Endodermal cell (in vitro differentiated cells): ENCODE measurements around the gene YIF1B. TPM values are rescaled to one million over a fixed set of nuclear protein-coding genes. Genes with fewer than 3 reads are reported as not detected.

Experiments
- DNase-seq: peaks from one replicate; pipeline ENCODE4 v3.0.0-alpha.2; 2017
- H3K27ac ChIP-seq: 2 replicates; pipeline ENCODE4 v1.5.1; 2013; ENCODE audit warnings: mild to moderate bottlenecking, low read depth, low read length, moderate library complexity
- H3K27me3 ChIP-seq: 2 replicates; pipeline ENCODE4 v1.6.1; 2013; ENCODE audit warnings: mild to moderate bottlenecking, low read length, moderate library complexity; ENCODE audit not compliant: insufficient read depth, control insufficient read depth, poor library complexity, severe bottlenecking
- H3K36me3 ChIP-seq: 2 replicates; pipeline ENCODE4 v1.7.0; 2013; ENCODE audit warnings: mild to moderate bottlenecking, low read length, moderate library complexity; ENCODE audit not compliant: control insufficient read depth, insufficient read depth
- H3K4me1 ChIP-seq: one replicate; pipeline ENCODE4 v1.7.0; 2013; ENCODE audit warnings: low read length; ENCODE audit not compliant: control insufficient read depth, insufficient read depth
- H3K4me3 ChIP-seq: 2 replicates; pipeline ENCODE4 v1.5.1; 2013; ENCODE audit warnings: mild to moderate bottlenecking, low read length, moderate library complexity
- H3K9ac ChIP-seq: 2 replicates; pipeline ENCODE4 v1.6.1; 2013; ENCODE audit warnings: mild to moderate bottlenecking, low read length, moderate library complexity; ENCODE audit not compliant: poor library complexity, severe bottlenecking; ENCODE audit errors: extremely low read depth
- H3K9me3 ChIP-seq: 2 replicates; pipeline ENCODE4 v1.6.1; 2013; ENCODE audit warnings: mild to moderate bottlenecking, low read length, moderate library complexity; ENCODE audit not compliant: control insufficient read depth
- H3K27ac Mint-ChIP-seq: 2 replicates; pipeline ENCODE4 v1.8.0; 2020; ENCODE audit warnings: mixed read lengths
- H3K27me3 Mint-ChIP-seq: 2 replicates; pipeline ENCODE4 v1.8.0; 2021; ENCODE audit warnings: mild to moderate bottlenecking, mixed read lengths; ENCODE audit not compliant: insufficient read depth
- H3K36me3 Mint-ChIP-seq: 2 replicates; pipeline ENCODE4 v1.8.0; 2020; ENCODE audit warnings: low read depth, mixed read lengths
- H3K4me1 Mint-ChIP-seq: 2 replicates; pipeline ENCODE4 v1.8.0; 2020; ENCODE audit warnings: mixed read lengths
- H3K4me3 Mint-ChIP-seq: 2 replicates; pipeline ENCODE4 v1.8.0; 2020; ENCODE audit warnings: mild to moderate bottlenecking, moderate library complexity, mixed read lengths
- H3K9me3 Mint-ChIP-seq: 2 replicates; pipeline ENCODE4 v1.8.0; 2020; ENCODE audit warnings: mild to moderate bottlenecking, mixed read lengths
- CTCF ChIP-seq: fragments of 200-600 bp; sonication (generic); conservative IDR thresholded peaks from 2 replicates; pipeline ENCODE4 v1.5.0; 2021; ENCODE audit warnings: antibody characterized with exemption, mild to moderate bottlenecking
- WGBS, 2 experiments: methylation state at CpG; one replicate each; pipeline versions ENCODE4 v1.1.5 to v1.1.7; 2013; ENCODE audit warnings: missing lambda C conversion rate in 2 of 2, mixed read lengths in 1 of 2; ENCODE audit not compliant: insufficient coverage in 1 of 2, insufficient read length in 1 of 2; 5-methylcytosine and 5-hydroxymethylcytosine counted together
- total RNA-seq, 2 donors: library from RNA; stranded (reverse); fragmentation: NEBNext Ultra II Directional in 1 of 2; extraction: Animal tissue kit (Norgen Biotek cat#: 25700) in 1 of 2; gene quantifications; 2 replicates in 1 of 2; 3 replicates in 1 of 2; pipeline ENCODE4 v1.2.1, GENCODE V29; 2021

Gene YIF1B
- total RNA-seq, 2 donors from 2014 or later: 68.6 to 74.6 TPM

GRCh38 chr19:38270587-38271167 is 45.1 kb downstream of the YIF1B start:
- no peaks in the 10 kb centered on the region for H3K9me3 Mint-ChIP-seq
- H3K9ac ChIP-seq: peak overlapping the region; percentile 17
- H3K4me1 ChIP-seq: peaks cover 11% of the 10 kb centered on the region
- peak overlapping the region; percentile 16 for H3K4me3 Mint-ChIP-seq
- H3K27me3 Mint-ChIP-seq: no peaks in the 10 kb centered on the region
- TF ChIP-seq CTCF: no peak
- H3K4me1 Mint-ChIP-seq: peaks cover 75% of the 10 kb centered on the region
- peaks cover 15% of the 10 kb centered on the region for H3K36me3 Mint-ChIP-seq
- H3K27ac Mint-ChIP-seq: peak overlapping the region; percentile 71
- H3K27ac ChIP-seq: peak overlapping the region; percentile 34
- peaks cover 12% of the 10 kb centered on the region for H3K36me3 ChIP-seq
- no peak for DNase-seq
- H3K9me3 ChIP-seq: no peaks in the 10 kb centered on the region
- peak overlapping the region; percentile 55 for H3K4me3 ChIP-seq
- H3K27me3 ChIP-seq: no peaks in the 10 kb centered on the region
- 73 to 79% methylated on average over 5 of the region's 5 CpGs for WGBS, 2 experiments

- no peaks in the 10 kb centered on the region for H3K9me3 Mint-ChIP-seq
- 73 to 86% methylated on average over 1 to 7 of the region's 8 CpGs for WGBS, 2 experiments
- no peaks in the 10 kb centered on the region for H3K27me3 Mint-ChIP-seq
- Histone ChIP-seq H3K9ac (no peak overlapping the region), H3K9me3 (no peaks in the 10 kb centered on the region), H3K27me3 (no peaks in the 10 kb centered on the region), H3K36me3 (peaks cover 3% of the 10 kb centered on the region), H3K4me1 (peaks cover 11% of the 10 kb centered on the region), H3K4me3 (peak overlapping the region; percentile 98), H3K27ac (no peak overlapping the region)
- no peak for DNase-seq
- peaks cover 5% of the 10 kb centered on the region for H3K36me3 Mint-ChIP-seq
- H3K4me3 Mint-ChIP-seq: no peak overlapping the region
- peaks cover 75% of the 10 kb centered on the region for H3K4me1 Mint-ChIP-seq
- TF ChIP-seq CTCF: no peak
- peak overlapping the region; percentile 88 for H3K27ac Mint-ChIP-seq
Observed at GRCh38 chr19:38268539-38268938, 47.2 kb downstream of the YIF1B start.

- Histone ChIP-seq H3K4me1 (peaks cover 8% of the 10 kb centered on the region), H3K4me3 (peak overlapping the region; percentile 98), H3K36me3 (peaks cover 3% of the 10 kb centered on the region), H3K27ac (no peak overlapping the region), H3K27me3 (no peaks in the 10 kb centered on the region), H3K9me3 (no peaks in the 10 kb centered on the region), H3K9ac (no peak overlapping the region)
- no peak for DNase-seq
- TF ChIP-seq CTCF: no peak
- Mint-ChIP-seq H3K4me1 (peaks cover 74% of the 10 kb centered on the region), H3K9me3 (no peaks in the 10 kb centered on the region), H3K4me3 (peak overlapping the region; percentile 99), H3K27me3 (no peaks in the 10 kb centered on the region), H3K36me3 (peaks cover 5% of the 10 kb centered on the region), H3K27ac (peak overlapping the region; percentile 88)
- 80 to 85% methylated on average over 8 to 12 of the region's 12 CpGs for WGBS, 2 experiments
Observed at GRCh38 chr19:38267761-38268483, 47.8 kb downstream of the YIF1B start.
